Measurements from ENCODE around the gene ADGRG3.

DNA sequence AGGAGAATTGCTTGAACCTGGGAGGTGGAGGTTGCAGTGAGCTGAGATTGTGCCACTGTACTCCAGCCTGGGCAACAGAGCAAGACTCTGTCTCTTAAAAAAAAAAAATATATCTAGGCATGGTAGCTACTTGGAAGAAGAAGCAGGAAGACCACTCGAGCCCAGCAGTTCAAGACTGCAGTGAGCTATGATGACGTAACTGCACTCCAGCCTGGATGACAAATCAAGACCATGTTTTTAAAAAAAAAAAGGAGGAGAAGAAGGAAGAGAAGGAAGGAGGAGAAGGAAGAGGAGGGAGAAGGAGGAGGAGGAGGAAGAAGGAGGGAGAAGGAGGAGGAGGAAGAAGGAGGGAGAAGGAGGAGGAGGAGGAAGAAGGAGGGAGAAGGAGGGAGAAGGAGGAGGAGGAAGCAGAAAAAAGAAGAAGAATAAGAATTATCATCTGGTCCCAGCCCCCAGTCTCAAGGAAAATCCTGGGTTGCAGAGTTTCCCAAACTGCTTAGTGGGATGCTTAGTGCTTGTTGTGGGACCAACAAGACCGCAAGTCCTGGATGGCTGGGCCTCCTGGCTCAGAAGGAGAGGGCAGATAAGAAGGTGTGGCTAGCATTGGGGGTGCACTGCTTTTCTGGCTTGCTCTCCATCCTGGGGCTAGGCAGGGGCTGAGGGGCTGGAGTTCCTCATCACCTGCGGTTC lies 22.8 kb downstream of the ADGRG3 start:
- TF ChIP-seq, protein P1, sequence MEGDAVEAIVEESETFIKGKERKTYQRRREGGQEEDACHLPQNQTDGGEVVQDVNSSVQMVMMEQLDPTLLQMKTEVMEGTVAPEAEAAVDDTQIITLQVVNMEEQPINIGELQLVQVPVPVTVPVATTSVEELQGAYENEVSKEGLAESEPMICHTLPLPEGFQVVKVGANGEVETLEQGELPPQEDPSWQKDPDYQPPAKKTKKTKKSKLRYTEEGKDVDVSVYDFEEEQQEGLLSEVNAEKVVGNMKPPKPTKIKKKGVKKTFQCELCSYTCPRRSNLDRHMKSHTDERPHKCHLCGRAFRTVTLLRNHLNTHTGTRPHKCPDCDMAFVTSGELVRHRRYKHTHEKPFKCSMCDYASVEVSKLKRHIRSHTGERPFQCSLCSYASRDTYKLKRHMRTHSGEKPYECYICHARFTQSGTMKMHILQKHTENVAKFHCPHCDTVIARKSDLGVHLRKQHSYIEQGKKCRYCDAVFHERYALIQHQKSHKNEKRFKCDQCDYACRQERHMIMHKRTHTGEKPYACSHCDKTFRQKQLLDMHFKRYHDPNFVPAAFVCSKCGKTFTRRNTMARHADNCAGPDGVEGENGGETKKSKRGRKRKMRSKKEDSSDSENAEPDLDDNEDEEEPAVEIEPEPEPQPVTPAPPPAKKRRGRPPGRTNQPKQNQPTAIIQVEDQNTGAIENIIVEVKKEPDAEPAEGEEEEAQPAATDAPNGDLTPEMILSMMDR (IDR thresholded peaks at IDR 0.05; ENCODE audit: low read length), result no peak
- TF ChIP-seq EZH2 (optimal IDR thresholded peaks at IDR 0.05; ENCODE audit: low read depth, low read length), result no peak
- no peak for TF ChIP-seq EZH2phosphoT487 (IDR thresholded peaks at IDR 0.05; ENCODE audit: low read length)

Measured in MM.1S (cell line).